ENCODE results near the gene SH3RF3. TPM values are rescaled to one million over a fixed set of nuclear protein-coding genes. Genes with fewer than 3 reads are reported as not detected.

The SH3RF3 gene
- polyA plus RNA-seq, 1 donor (not counting 4 experiments of a cell fraction or from before 2014, with no cell fraction given) = 0.08 TPM

GRCh38 chr2:109531221-109531620 lies 402.2 kb downstream of the SH3RF3 start:
- Histone ChIP-seq H3K4me3 (ENCODE audit: control insufficient read depth in 2 of 3, extremely low read depth in 1 of 3, insufficient read depth in 2 of 3, low read depth in 1 of 3, low read length in 3 of 3) (no peak overlapping the region), H3K27me3 (ENCODE audit: control insufficient read depth, extremely low read depth, insufficient read depth, low read length) (peaks cover 8% of the 10 kb centered on the region), H4K20me1 (ENCODE audit: control insufficient read depth, extremely low read depth, insufficient read depth, low read length) (no peaks in the 10 kb centered on the region), H3K79me2 (ENCODE audit: control insufficient read depth, insufficient read depth, low read length) (no peaks in the 10 kb centered on the region), H3K9me1 (ENCODE audit: control insufficient read depth, extremely low read depth, insufficient read depth, low read length) (no peaks in the 10 kb centered on the region), H2AFZ (ENCODE audit: control insufficient read depth, low read length) (no peak overlapping the region), H3K4me2 (ENCODE audit: control insufficient read depth, extremely low read depth, insufficient read depth, low read depth, low read length) (no peak overlapping the region), H3K27ac (ENCODE audit: control insufficient read depth, insufficient read depth, low read length) (no peak overlapping the region), H3K4me1 (ENCODE audit: control insufficient read depth, extremely low read depth, insufficient read depth, low read length) (no peaks in the 10 kb centered on the region), H3K9me3 (ENCODE audit: control insufficient read depth, low read depth, low read length) (no peaks in the 10 kb centered on the region), H3K9ac (ENCODE audit: control insufficient read depth, extremely low read depth, insufficient read depth, low read length) (no peak overlapping the region), H3K36me3 (ENCODE audit: control insufficient read depth in 2 of 2, extremely low read depth in 1 of 2, insufficient read depth in 2 of 2, low read length in 2 of 2) (no peaks in the 10 kb centered on the region)
- TF ChIP-seq, protein P1, sequence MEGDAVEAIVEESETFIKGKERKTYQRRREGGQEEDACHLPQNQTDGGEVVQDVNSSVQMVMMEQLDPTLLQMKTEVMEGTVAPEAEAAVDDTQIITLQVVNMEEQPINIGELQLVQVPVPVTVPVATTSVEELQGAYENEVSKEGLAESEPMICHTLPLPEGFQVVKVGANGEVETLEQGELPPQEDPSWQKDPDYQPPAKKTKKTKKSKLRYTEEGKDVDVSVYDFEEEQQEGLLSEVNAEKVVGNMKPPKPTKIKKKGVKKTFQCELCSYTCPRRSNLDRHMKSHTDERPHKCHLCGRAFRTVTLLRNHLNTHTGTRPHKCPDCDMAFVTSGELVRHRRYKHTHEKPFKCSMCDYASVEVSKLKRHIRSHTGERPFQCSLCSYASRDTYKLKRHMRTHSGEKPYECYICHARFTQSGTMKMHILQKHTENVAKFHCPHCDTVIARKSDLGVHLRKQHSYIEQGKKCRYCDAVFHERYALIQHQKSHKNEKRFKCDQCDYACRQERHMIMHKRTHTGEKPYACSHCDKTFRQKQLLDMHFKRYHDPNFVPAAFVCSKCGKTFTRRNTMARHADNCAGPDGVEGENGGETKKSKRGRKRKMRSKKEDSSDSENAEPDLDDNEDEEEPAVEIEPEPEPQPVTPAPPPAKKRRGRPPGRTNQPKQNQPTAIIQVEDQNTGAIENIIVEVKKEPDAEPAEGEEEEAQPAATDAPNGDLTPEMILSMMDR (optimal IDR thresholded peaks at IDR 0.05 in 1 of 3, IDR thresholded peaks at IDR 0.05 in 1 of 3, conservative IDR thresholded peaks at IDR 0.05 in 1 of 3; ENCODE audit: extremely low read depth in 1 of 3, insufficient read depth in 2 of 3, low read length in 3 of 3) = no peak
- no peak for TF ChIP-seq EZH2 (IDR thresholded peaks at IDR 0.05; ENCODE audit: low read length)
- FAIRE-seq (no peak), DNase-seq (ENCODE audit: low read depth, low spot score) (no peak)
- dilution Hi-C loops (cut with MboI; ENCODE audit: extremely low pct_ligation_motif_present, low sequenced_read_pairs) = no loop called here

DNA sequence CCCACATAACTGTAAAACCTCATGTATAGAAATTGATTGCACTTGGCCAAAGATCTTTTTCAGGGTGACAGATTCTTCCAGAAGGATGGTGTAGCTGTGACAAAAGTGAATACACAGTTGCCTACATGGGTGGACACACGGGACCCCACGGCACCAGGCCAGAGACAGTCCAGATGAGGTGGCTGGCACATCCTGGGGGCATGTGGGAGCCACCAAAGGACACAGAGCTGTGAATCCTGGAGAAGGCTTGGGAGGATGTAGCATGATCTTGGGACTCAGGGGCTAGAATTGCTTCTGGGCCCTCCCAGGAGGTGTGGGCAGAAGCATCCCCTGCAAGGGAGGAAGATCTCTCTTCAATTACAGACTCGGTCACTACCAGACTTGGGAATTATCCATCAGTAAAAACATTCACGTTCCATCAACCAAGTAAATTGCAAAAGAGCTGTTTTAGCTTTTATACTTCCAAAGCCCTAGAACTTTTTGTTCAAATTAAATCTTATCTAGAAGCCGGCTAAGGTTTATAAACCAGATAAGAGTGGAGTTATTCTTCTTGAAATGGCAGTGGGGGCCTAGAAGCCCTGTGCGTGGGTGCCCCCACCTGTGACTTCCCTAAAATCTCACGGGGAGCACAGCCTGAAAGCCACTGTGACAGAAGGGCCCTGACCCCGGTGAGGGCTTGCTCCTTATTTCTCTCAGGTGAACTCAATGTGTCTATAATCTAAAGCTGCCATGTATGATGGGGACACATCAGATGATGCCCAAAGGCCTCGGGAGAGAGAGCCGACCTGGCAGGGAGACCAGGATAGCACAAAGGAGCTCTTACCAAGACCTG lies 403.1 kb downstream of the SH3RF3 start:
- Histone ChIP-seq H3K27me3 (ENCODE audit: control insufficient read depth, extremely low read depth, insufficient read depth, low read length) (peaks cover 4% of the 10 kb centered on the region), H3K36me3 (ENCODE audit: control insufficient read depth in 2 of 2, extremely low read depth in 1 of 2, insufficient read depth in 2 of 2, low read length in 2 of 2) (no peaks in the 10 kb centered on the region), H3K9ac (ENCODE audit: control insufficient read depth, extremely low read depth, insufficient read depth, low read length) (no peak overlapping the region), H3K4me2 (ENCODE audit: control insufficient read depth, extremely low read depth, insufficient read depth, low read depth, low read length) (no peak overlapping the region), H3K4me1 (ENCODE audit: control insufficient read depth, extremely low read depth, insufficient read depth, low read length) (no peaks in the 10 kb centered on the region), H3K9me3 (ENCODE audit: control insufficient read depth, low read depth, low read length) (no peaks in the 10 kb centered on the region), H3K4me3 (ENCODE audit: control insufficient read depth in 2 of 3, extremely low read depth in 1 of 3, insufficient read depth in 2 of 3, low read depth in 1 of 3, low read length in 3 of 3) (no peak overlapping the region), H3K27ac (ENCODE audit: control insufficient read depth, insufficient read depth, low read length) (no peak overlapping the region), H3K9me1 (ENCODE audit: control insufficient read depth, extremely low read depth, insufficient read depth, low read length) (no peaks in the 10 kb centered on the region), H3K79me2 (ENCODE audit: control insufficient read depth, insufficient read depth, low read length) (no peaks in the 10 kb centered on the region), H2AFZ (ENCODE audit: control insufficient read depth, low read length) (no peak overlapping the region), H4K20me1 (ENCODE audit: control insufficient read depth, extremely low read depth, insufficient read depth, low read length) (no peaks in the 10 kb centered on the region)
- FAIRE-seq (no peak), DNase-seq (ENCODE audit: low read depth, low spot score) (no peak)
- no peak for TF ChIP-seq EZH2 (IDR thresholded peaks at IDR 0.05; ENCODE audit: low read length)
- TF ChIP-seq, protein P1 (optimal IDR thresholded peaks at IDR 0.05 in 1 of 3, IDR thresholded peaks at IDR 0.05 in 1 of 3, conservative IDR thresholded peaks at IDR 0.05 in 1 of 3; ENCODE audit: extremely low read depth in 1 of 3, insufficient read depth in 2 of 3, low read length in 3 of 3) = no peak
- dilution Hi-C loops (cut with MboI; ENCODE audit: extremely low pct_ligation_motif_present, low sequenced_read_pairs) = no loop called here

All from keratinocyte (primary cell).